Measurements from ENCODE around the gene DOCK11.

DOCK11 gene

DNA sequence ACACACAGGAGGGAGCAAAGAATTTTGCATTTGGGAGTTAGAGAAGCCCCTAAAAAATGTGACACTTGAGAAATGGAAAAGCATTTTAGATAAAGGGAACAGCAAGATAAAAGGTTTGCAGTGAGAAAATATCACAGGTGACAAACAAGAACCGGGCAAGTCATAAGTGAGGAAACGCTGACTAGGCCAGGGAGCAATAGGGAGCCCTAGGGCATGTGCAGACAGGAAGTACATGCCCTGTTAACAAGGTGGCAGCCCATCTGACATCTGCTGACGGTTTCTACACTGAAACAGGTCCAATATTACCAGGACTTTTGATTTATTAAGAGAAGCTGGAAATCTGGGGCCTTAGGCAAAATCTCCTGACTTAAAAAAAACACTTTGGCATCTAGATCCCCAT lies 227.8 kb downstream of the DOCK11 start:
- DNase-seq (ENCODE audit: low read depth in 1 of 2, low spot score in 1 of 2), result no peak
- Histone ChIP-seq H3K27ac (replicated peaks) (no peak overlapping the region), H3K27me3 (ENCODE audit: insufficient read depth, poor library complexity, severe bottlenecking) (no peaks in the 10 kb centered on the region), H3K4me3 (replicated peaks; ENCODE audit: insufficient read depth, low read length) (no peak overlapping the region)
- no peak for TF ChIP-seq GABPA (IDR thresholded peaks at IDR 0.05; ENCODE audit: low read depth)
- TF ChIP-seq SPI1 (IDR thresholded peaks at IDR 0.05; ENCODE audit: borderline replicate concordance, low read depth), result no peak
- TF ChIP-seq POLR2AphosphoS5 (IDR thresholded peaks at IDR 0.05; ENCODE audit: low read depth), result no peak
- TF ChIP-seq, protein P1, sequence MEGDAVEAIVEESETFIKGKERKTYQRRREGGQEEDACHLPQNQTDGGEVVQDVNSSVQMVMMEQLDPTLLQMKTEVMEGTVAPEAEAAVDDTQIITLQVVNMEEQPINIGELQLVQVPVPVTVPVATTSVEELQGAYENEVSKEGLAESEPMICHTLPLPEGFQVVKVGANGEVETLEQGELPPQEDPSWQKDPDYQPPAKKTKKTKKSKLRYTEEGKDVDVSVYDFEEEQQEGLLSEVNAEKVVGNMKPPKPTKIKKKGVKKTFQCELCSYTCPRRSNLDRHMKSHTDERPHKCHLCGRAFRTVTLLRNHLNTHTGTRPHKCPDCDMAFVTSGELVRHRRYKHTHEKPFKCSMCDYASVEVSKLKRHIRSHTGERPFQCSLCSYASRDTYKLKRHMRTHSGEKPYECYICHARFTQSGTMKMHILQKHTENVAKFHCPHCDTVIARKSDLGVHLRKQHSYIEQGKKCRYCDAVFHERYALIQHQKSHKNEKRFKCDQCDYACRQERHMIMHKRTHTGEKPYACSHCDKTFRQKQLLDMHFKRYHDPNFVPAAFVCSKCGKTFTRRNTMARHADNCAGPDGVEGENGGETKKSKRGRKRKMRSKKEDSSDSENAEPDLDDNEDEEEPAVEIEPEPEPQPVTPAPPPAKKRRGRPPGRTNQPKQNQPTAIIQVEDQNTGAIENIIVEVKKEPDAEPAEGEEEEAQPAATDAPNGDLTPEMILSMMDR (IDR thresholded peaks at IDR 0.05; ENCODE audit: insufficient read depth, low read length), result no peak
- TF ChIP-seq, protein P2, sequence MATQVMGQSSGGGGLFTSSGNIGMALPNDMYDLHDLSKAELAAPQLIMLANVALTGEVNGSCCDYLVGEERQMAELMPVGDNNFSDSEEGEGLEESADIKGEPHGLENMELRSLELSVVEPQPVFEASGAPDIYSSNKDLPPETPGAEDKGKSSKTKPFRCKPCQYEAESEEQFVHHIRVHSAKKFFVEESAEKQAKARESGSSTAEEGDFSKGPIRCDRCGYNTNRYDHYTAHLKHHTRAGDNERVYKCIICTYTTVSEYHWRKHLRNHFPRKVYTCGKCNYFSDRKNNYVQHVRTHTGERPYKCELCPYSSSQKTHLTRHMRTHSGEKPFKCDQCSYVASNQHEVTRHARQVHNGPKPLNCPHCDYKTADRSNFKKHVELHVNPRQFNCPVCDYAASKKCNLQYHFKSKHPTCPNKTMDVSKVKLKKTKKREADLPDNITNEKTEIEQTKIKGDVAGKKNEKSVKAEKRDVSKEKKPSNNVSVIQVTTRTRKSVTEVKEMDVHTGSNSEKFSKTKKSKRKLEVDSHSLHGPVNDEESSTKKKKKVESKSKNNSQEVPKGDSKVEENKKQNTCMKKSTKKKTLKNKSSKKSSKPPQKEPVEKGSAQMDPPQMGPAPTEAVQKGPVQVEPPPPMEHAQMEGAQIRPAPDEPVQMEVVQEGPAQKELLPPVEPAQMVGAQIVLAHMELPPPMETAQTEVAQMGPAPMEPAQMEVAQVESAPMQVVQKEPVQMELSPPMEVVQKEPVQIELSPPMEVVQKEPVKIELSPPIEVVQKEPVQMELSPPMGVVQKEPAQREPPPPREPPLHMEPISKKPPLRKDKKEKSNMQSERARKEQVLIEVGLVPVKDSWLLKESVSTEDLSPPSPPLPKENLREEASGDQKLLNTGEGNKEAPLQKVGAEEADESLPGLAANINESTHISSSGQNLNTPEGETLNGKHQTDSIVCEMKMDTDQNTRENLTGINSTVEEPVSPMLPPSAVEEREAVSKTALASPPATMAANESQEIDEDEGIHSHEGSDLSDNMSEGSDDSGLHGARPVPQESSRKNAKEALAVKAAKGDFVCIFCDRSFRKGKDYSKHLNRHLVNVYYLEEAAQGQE (IDR thresholded peaks at IDR 0.05; ENCODE audit: insufficient replicate concordance, low read depth), result no peak

DNA sequence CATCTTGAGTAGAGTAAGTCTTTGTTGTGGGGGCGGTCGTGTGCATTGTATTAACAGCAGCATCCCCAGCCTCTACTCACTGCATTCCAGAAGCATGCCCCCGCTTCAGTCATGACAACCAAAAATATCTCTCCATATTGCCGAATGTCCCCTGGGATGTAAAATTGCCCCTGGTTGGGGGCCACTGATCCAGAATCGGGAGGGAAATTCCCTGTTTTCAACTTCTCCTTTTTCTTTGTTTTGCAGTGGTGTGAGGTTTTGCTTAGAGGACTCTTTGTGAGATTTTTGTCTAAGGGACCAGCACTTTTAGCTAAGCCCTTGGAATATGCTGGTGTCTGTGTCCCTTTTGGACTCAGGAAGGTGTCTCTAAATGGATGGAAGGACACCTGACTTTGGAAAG lies 228.8 kb downstream of the DOCK11 start:
- DNase-seq (ENCODE audit: low read depth in 1 of 2, low spot score in 1 of 2), result no peak
- TF ChIP-seq GABPA (IDR thresholded peaks at IDR 0.05; ENCODE audit: low read depth) (no peak), POLR2AphosphoS5 (IDR thresholded peaks at IDR 0.05; ENCODE audit: low read depth) (no peak), SPI1 (IDR thresholded peaks at IDR 0.05; ENCODE audit: borderline replicate concordance, low read depth) (no peak)
- TF ChIP-seq, protein P1 (IDR thresholded peaks at IDR 0.05; ENCODE audit: insufficient read depth, low read length), result no peak
- TF ChIP-seq, protein P2 (IDR thresholded peaks at IDR 0.05; ENCODE audit: insufficient replicate concordance, low read depth), result no peak
- H3K27ac ChIP-seq (replicated peaks), result no peak overlapping the region
- no peaks in the 10 kb centered on the region for H3K27me3 ChIP-seq (ENCODE audit: insufficient read depth, poor library complexity, severe bottlenecking)
- no peak overlapping the region for H3K4me3 ChIP-seq (replicated peaks; ENCODE audit: insufficient read depth, low read length)

DNA sequence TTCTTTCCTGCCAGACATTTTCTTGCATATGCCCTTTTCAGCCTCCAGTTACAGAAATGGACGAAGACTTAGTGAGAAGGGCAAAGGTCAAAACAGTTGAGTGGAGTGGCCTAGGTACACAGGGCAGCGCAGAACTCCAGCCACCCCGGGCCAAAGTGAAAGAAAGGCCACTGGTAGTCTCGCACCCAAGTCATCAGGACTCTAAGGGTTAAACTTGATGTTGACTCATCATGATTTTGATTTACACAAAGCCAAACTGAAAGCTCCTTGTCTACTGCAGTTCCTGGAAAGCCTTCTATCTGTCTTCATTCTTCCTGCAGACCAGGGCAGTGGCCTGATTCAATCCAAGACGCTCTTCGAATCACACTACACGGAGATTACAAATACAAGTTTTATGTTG lies 229.2 kb downstream of the DOCK11 start:
- TF ChIP-seq SPI1 (IDR thresholded peaks at IDR 0.05; ENCODE audit: borderline replicate concordance, low read depth) (no peak), POLR2AphosphoS5 (IDR thresholded peaks at IDR 0.05; ENCODE audit: low read depth) (no peak)
- no peak overlapping the region for H3K27ac ChIP-seq (replicated peaks)
- H3K27me3 ChIP-seq (ENCODE audit: insufficient read depth, poor library complexity, severe bottlenecking), result no peaks in the 10 kb centered on the region
- no peak overlapping the region for H3K4me3 ChIP-seq (replicated peaks; ENCODE audit: insufficient read depth, low read length)
- no peak for DNase-seq (ENCODE audit: low read depth in 1 of 2, low spot score in 1 of 2)

DNA sequence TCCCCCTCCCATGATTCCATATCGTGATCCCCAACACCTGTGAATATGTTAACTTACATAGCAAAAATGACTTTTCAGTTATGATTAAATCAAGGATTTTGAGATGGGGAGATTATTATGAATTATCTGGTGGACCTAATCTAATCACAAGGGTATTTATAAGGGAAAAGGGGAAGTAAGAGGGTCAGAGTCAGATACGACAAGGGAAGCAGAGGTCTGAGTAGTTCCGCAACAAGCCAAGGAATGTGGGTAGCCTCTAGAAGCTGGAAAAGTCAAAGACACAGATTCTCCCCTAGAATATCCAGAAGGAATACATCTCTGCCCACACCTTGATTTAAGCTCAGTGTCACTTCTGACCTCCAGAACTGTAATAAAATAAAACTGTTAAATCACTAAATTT lies 230.8 kb downstream of the DOCK11 start:
- H3K27me3 ChIP-seq (ENCODE audit: insufficient read depth, poor library complexity, severe bottlenecking), result no peaks in the 10 kb centered on the region
- TF ChIP-seq SPI1 (IDR thresholded peaks at IDR 0.05; ENCODE audit: borderline replicate concordance, low read depth), result no peak
- TF ChIP-seq, protein P2 (IDR thresholded peaks at IDR 0.05; ENCODE audit: insufficient replicate concordance, low read depth), result no peak
- TF ChIP-seq, protein P1 (IDR thresholded peaks at IDR 0.05; ENCODE audit: insufficient read depth, low read length), result no peak
- TF ChIP-seq POLR2AphosphoS5 (IDR thresholded peaks at IDR 0.05; ENCODE audit: low read depth), result no peak
- TF ChIP-seq GABPA (IDR thresholded peaks at IDR 0.05; ENCODE audit: low read depth), result no peak
- DNase-seq (ENCODE audit: low read depth in 1 of 2, low spot score in 1 of 2), result no peak
- no peak overlapping the region for H3K4me3 ChIP-seq (replicated peaks; ENCODE audit: insufficient read depth, low read length)
- H3K27ac ChIP-seq (replicated peaks), result no peak overlapping the region
